SK-N-SH treated with all-trans-retinoic acid at 6 μM for 48 hours (cell line): ENCODE results near the gene SASH1.
A peak's percentile ranks its signal among the peaks of the same experiment; 100 is the strongest.
"Not testable (repeated sequence)": the region's sequence is repeated elsewhere in the genome, so short reads cannot be mapped to it uniquely, and the experiment has no call there.

ENCODE experiments used
- ATAC-seq: fragments of 200-7000 bp; cut with Tn5 transposase; 3 replicates; pipeline ENCODE4 v1.9.1; 2020; ENCODE audit warnings: mild to moderate bottlenecking, moderate library complexity
- ARNTL ChIP-seq: fragments of 450-650 bp; formaldehyde crosslinking; IDR thresholded peaks from 2 replicates; pipeline ENCODE4 v1.5.0; 2020; ENCODE audit warnings: low read depth, mild to moderate bottlenecking, moderate library complexity, borderline replicate concordance
- BACH2 ChIP-seq: fragments of 250-450 bp; sonication (Bioruptor Pico); IDR thresholded peaks from 2 replicates; pipeline ENCODE4 v1.9.0; 2021; ENCODE audit warnings: mild to moderate bottlenecking, borderline replicate concordance
- ESRRG ChIP-seq: fragments of 250-450 bp; sonication (Bioruptor Pico); IDR thresholded peaks from 2 replicates; pipeline ENCODE4 v1.6.1; 2021; ENCODE audit warnings: mild to moderate bottlenecking
- GLIS3 ChIP-seq: fragments of 250-450 bp; sonication (Bioruptor Pico); IDR thresholded peaks from 2 replicates; pipeline ENCODE4 v1.5.0; 2020; ENCODE audit warnings: mild to moderate bottlenecking, moderate library complexity
- ISL1 ChIP-seq: fragments of 250-450 bp; sonication (Bioruptor Pico); IDR thresholded peaks from 2 replicates; pipeline ENCODE4 v2.1.2; 2022; ENCODE audit warnings: mild to moderate bottlenecking, moderate library complexity
- OSR1 ChIP-seq: fragments of 250-450 bp; sonication (Bioruptor Pico); IDR thresholded peaks from 2 replicates; pipeline ENCODE4 v1.8.0; 2022; ENCODE audit warnings: moderate library complexity, mild to moderate bottlenecking, inconsistent platforms
- RARB ChIP-seq: fragments of 250-450 bp; sonication (Bioruptor Pico); IDR thresholded peaks from 2 replicates; pipeline ENCODE4 v1.8.0; 2021; ENCODE audit warnings: mild to moderate bottlenecking, moderate library complexity
- SNAI2 ChIP-seq: fragments of 250-450 bp; sonication (Bioruptor Pico); IDR thresholded peaks from 2 replicates; pipeline ENCODE4 v1.5.0; 2020; ENCODE audit warnings: mild to moderate bottlenecking, moderate library complexity
- TCF4 ChIP-seq: fragments of 250-450 bp; sonication (Bioruptor Pico); IDR thresholded peaks from 2 replicates; pipeline ENCODE4 v1.8.0; 2021; ENCODE audit warnings: mild to moderate bottlenecking, moderate library complexity, borderline replicate concordance
- TOX ChIP-seq: fragments of 250-450 bp; sonication (Bioruptor Pico); IDR thresholded peaks from 2 replicates; pipeline ENCODE4 v1.8.0; 2021; ENCODE audit warnings: mild to moderate bottlenecking, moderate library complexity, borderline replicate concordance
- ZC3H10 ChIP-seq: fragments of 250-450 bp; sonication (Bioruptor Pico); IDR thresholded peaks from 2 replicates; pipeline ENCODE4 v1.5.1; 2021; ENCODE audit warnings: mild to moderate bottlenecking, moderate library complexity
- ZFP3 ChIP-seq: fragments of 250-450 bp; sonication (Bioruptor Pico); IDR thresholded peaks from 2 replicates; pipeline ENCODE4 v1.5.0; 2020; ENCODE audit warnings: mild to moderate bottlenecking, moderate library complexity
- ZFP30 ChIP-seq: fragments of 450-650 bp; formaldehyde crosslinking; IDR thresholded peaks from 2 replicates; pipeline ENCODE4 v1.5.0; 2022; ENCODE audit warnings: mild to moderate bottlenecking, moderate library complexity
- ZNF70 ChIP-seq: fragments of 450-650 bp; formaldehyde crosslinking; IDR thresholded peaks from 2 replicates; pipeline ENCODE4 v1.5.0; 2020; ENCODE audit warnings: mild to moderate bottlenecking, moderate library complexity
- ZNF8 ChIP-seq: fragments of 450-650 bp; formaldehyde crosslinking; IDR thresholded peaks from 2 replicates; pipeline ENCODE4 v1.5.0; 2020; ENCODE audit warnings: mild to moderate bottlenecking, moderate library complexity
- TF ChIP-seq, protein P1 (sequence below): fragments of 250-450 bp; sonication (Bioruptor Pico); IDR thresholded peaks from 2 replicates; pipeline ENCODE4 v1.5.0; 2020; ENCODE audit warnings: mild to moderate bottlenecking, moderate library complexity
- TF ChIP-seq, protein P2 (sequence below): fragments of 250-450 bp; sonication (Bioruptor Pico); IDR thresholded peaks from 2 replicates; pipeline ENCODE4 v1.5.1; 2020; ENCODE audit warnings: low read depth, mild to moderate bottlenecking, moderate library complexity
- TF ChIP-seq, protein P3 (sequence below): fragments of 250-450 bp; sonication (Bioruptor Pico); IDR thresholded peaks from 2 replicates; pipeline ENCODE4 v1.5.1; 2021; ENCODE audit warnings: mild to moderate bottlenecking, moderate library complexity

SASH1 gene

DNA sequence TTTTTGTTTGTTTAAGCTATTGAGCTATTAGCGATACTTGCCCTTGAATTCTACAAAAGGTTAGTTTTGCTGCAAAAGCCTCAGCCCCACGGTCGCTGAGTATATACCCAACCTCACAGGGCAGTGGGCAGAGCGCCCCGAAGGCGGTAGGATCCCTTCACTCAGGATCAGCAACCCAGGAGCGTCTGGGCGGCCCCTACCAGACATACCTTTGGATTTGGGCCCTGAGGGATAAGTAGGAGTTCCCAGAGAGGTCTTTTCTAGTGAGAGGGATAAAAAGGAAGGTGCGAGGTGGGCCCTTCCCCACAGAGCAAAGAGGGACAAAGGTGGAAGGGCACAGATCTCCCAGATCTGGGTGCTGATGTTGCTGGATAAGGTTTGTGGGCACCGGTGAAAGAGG lies 6.1 kb downstream of the SASH1 start:
- ATAC-seq, result no peak
- TF ChIP-seq ZC3H10 (CRISPR knock-in tag) (no peak), TOX (CRISPR knock-in tag) (no peak)
- TF ChIP-seq, all 23 proteins: peak for 0

- no peak for TF ChIP-seq ZC3H10 (CRISPR knock-in tag)
- no peak for TF ChIP-seq ZFP30 (CRISPR knock-in tag)
- no peak for TF ChIP-seq OSR1 (CRISPR knock-in tag)
- TF ChIP-seq GLIS3 (CRISPR knock-in tag), result no peak
- no peak for TF ChIP-seq ESRRG (CRISPR knock-in tag)
- TF ChIP-seq TOX (CRISPR knock-in tag), result no peak
- no peak for ATAC-seq
Observed at GRCh38 chr6:148349466-148349865, 6.8 kb downstream of the SASH1 start.

DNA sequence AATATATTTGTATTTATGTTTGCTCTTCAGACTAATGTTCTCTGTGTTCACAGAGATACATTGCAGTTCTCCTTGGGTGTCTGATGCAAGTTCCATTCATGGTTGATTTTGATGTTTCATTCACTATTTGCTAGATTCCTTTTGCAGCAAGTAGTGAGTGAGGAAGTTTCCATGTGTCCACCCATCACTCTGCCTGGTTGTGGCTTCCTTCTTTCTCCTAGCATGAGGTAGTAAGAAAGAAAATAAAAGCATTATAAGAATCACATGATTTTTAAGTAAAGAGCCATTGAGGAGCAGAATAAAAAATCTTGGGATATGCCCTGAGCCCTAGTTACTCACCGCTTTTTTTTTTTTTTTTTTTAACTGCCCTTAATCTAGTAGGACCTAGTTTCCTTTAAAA lies 8.7 kb downstream of the SASH1 start:
- ATAC-seq, result no peak
- TF ChIP-seq ZC3H10 (CRISPR knock-in tag), result no peak
- no peak for TF ChIP-seq OSR1 (CRISPR knock-in tag)
- TF ChIP-seq ZFP30 (CRISPR knock-in tag), result no peak
- no peak for TF ChIP-seq ISL1 (CRISPR knock-in tag)
- no peak for TF ChIP-seq ZNF8
- no peak for TF ChIP-seq SNAI2 (CRISPR knock-in tag)

DNA sequence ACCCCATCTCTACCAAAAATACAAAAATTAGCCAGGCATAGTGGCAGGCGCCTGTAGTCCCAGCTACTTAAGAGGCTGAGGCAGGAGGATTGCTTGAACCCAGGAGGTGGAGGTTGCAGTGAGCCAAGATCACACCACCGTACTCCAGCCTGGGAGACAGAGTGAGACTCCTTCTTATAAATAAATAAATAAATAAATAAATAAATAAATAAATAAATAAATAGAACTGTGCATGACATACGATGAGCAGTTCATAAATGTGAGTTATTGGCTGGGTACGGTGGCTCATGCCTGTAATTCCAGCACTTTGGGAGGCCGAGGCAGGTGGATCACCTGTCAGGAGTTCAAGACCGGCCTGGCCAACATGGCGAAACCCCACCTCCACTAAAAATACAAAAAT lies 9.8 kb downstream of the SASH1 start:
- ATAC-seq, result not testable (repeated sequence)

GRCh38 chr6:148358196-148358785 lies 15.7 kb downstream of the SASH1 start:
- ATAC-seq, result peak; percentile 62
- TF ChIP-seq RARB (no peak), SNAI2 (CRISPR knock-in tag) (no peak), ZFP3 (CRISPR knock-in tag) (no peak), ESRRG (CRISPR knock-in tag) (no peak), OSR1 (CRISPR knock-in tag) (no peak), ISL1 (CRISPR knock-in tag) (no peak), ARNTL (CRISPR knock-in tag) (no peak), TOX (CRISPR knock-in tag) (no peak)

- TF ChIP-seq OSR1 (CRISPR knock-in tag), result no peak
- no peak for TF ChIP-seq ZNF70 (CRISPR knock-in tag)
- no peak for TF ChIP-seq TCF4 (CRISPR knock-in tag)
- TF ChIP-seq SNAI2 (CRISPR knock-in tag), result no peak
- TF ChIP-seq, protein P1, sequence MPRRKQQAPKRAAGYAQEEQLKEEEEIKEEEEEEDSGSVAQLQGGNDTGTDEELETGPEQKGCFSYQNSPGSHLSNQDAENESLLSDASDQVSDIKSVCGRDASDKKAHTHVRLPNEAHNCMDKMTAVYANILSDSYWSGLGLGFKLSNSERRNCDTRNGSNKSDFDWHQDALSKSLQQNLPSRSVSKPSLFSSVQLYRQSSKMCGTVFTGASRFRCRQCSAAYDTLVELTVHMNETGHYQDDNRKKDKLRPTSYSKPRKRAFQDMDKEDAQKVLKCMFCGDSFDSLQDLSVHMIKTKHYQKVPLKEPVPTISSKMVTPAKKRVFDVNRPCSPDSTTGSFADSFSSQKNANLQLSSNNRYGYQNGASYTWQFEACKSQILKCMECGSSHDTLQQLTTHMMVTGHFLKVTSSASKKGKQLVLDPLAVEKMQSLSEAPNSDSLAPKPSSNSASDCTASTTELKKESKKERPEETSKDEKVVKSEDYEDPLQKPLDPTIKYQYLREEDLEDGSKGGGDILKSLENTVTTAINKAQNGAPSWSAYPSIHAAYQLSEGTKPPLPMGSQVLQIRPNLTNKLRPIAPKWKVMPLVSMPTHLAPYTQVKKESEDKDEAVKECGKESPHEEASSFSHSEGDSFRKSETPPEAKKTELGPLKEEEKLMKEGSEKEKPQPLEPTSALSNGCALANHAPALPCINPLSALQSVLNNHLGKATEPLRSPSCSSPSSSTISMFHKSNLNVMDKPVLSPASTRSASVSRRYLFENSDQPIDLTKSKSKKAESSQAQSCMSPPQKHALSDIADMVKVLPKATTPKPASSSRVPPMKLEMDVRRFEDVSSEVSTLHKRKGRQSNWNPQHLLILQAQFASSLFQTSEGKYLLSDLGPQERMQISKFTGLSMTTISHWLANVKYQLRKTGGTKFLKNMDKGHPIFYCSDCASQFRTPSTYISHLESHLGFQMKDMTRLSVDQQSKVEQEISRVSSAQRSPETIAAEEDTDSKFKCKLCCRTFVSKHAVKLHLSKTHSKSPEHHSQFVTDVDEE (CRISPR knock-in tag), result no peak
- TF ChIP-seq ZNF8, result no peak
- TF ChIP-seq, protein P2, sequence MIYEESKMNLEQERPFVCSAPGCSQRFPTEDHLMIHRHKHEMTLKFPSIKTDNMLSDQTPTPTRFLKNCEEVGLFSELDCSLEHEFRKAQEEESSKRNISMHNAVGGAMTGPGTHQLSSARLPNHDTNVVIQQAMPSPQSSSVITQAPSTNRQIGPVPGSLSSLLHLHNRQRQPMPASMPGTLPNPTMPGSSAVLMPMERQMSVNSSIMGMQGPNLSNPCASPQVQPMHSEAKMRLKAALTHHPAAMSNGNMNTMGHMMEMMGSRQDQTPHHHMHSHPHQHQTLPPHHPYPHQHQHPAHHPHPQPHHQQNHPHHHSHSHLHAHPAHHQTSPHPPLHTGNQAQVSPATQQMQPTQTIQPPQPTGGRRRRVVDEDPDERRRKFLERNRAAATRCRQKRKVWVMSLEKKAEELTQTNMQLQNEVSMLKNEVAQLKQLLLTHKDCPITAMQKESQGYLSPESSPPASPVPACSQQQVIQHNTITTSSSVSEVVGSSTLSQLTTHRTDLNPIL (CRISPR knock-in tag), result no peak
- TF ChIP-seq RARB, result no peak
- TF ChIP-seq GLIS3 (CRISPR knock-in tag), result no peak
- no peak for TF ChIP-seq BACH2 (CRISPR knock-in tag)
- TF ChIP-seq ARNTL (CRISPR knock-in tag), result no peak
- TF ChIP-seq TOX (CRISPR knock-in tag), result no peak
- no peak for TF ChIP-seq ZFP30 (CRISPR knock-in tag)
- no peak for TF ChIP-seq ZFP3 (CRISPR knock-in tag)
- TF ChIP-seq ESRRG (CRISPR knock-in tag), result no peak
- no peak for TF ChIP-seq ZC3H10 (CRISPR knock-in tag)
- TF ChIP-seq ISL1 (CRISPR knock-in tag), result no peak
- TF ChIP-seq, protein P3, sequence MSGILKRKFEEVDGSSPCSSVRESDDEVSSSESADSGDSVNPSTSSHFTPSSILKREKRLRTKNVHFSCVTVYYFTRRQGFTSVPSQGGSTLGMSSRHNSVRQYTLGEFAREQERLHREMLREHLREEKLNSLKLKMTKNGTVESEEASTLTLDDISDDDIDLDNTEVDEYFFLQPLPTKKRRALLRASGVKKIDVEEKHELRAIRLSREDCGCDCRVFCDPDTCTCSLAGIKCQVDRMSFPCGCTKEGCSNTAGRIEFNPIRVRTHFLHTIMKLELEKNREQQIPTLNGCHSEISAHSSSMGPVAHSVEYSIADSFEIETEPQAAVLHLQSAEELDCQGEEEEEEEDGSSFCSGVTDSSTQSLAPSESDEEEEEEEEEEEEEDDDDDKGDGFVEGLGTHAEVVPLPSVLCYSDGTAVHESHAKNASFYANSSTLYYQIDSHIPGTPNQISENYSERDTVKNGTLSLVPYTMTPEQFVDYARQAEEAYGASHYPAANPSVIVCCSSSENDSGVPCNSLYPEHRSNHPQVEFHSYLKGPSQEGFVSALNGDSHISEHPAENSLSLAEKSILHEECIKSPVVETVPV (CRISPR knock-in tag), result no peak
Observed at GRCh38 chr6:148359228-148359627, 16.6 kb downstream of the SASH1 start.

More at GRCh38 chr6:148359228-148359627, 16.6 kb downstream of the SASH1 start:
- ATAC-seq, result no peak
